ENCODE results near the gene MKNK1.

DNA sequence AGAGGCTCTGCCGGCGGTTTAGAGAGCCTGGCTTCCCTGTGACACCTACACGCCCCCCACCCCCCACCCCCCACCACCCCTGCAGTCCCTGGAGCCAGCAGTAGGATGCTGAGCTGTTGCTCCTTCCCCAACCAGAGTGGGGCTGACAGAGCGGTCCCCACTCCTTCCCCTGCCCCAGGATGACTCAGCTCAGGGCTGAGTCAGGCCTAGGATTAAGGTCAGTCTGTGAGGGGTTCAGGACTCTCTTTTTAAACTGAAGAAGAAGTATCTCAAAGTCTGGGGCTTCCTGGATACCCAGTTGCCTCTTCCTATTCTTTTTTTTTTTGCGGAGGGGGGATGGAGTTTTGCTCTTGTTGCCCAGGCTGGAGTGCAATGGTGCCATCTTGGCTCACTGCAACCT lies 95.3 kb downstream of the MKNK1 start:
- TF ChIP-seq POLR2A (IDR thresholded peaks at IDR 0.05; ENCODE audit: low read length) (no peak), GATA1 (IDR thresholded peaks at IDR 0.05; ENCODE audit: low read depth, low read length) (no peak)
